ENCODE measurements around the gene ATXN10.
"Not testable (repeated sequence)": the region's sequence is repeated elsewhere in the genome, so short reads cannot be mapped to it uniquely, and the experiment has no call there.

The ATXN10 gene

GRCh38 chr22:45644714-45645113, 26.9 kb upstream of the ATXN10 start:
- no peak for DNase-seq

GRCh38 chr22:45645150-45645525, 26.5 kb upstream of the ATXN10 start:
- no peak for DNase-seq

- DNase-seq: no peak
Measured at GRCh38 chr22:45645526-45646414, 25.9 kb upstream of the ATXN10 start.

- DNase-seq: no peak
Measured at GRCh38 chr22:45647532-45648225, 24.0 kb upstream of the ATXN10 start.

GRCh38 chr22:45648301-45649117, 23.1 kb upstream of the ATXN10 start:
- no peak for DNase-seq

GRCh38 chr22:45649809-45650208, 21.8 kb upstream of the ATXN10 start:
- no peak for DNase-seq

GRCh38 chr22:45650721-45651120, 20.9 kb upstream of the ATXN10 start:
- no peak for DNase-seq

GRCh38 chr22:45651931-45652528, 19.6 kb upstream of the ATXN10 start:
- DNase-seq: no peak

GRCh38 chr22:45656577-45656976, 15.1 kb upstream of the ATXN10 start:
- DNase-seq: no peak

GRCh38 chr22:45657701-45658100, 13.9 kb upstream of the ATXN10 start:
- no peak for DNase-seq

GRCh38 chr22:45664136-45664646, 7.4 kb upstream of the ATXN10 start:
- no peak for DNase-seq

GRCh38 chr22:45667486-45667885, 4.1 kb upstream of the ATXN10 start:
- no peak for DNase-seq

GRCh38 chr22:45670363-45670762, 1.3 kb upstream of the ATXN10 start:
- not testable (repeated sequence) for DNase-seq

- no peak for DNase-seq
Measured at GRCh38 chr22:45670981-45671782, 452 bp upstream of the ATXN10 start.

- no peak for DNase-seq
Measured at GRCh38 chr22:45672564-45673481, 1.2 kb downstream of the ATXN10 start.

- no peak for DNase-seq
Measured at GRCh38 chr22:45673482-45674175, 2.0 kb downstream of the ATXN10 start.

GRCh38 chr22:45676024-45676423, 4.4 kb downstream of the ATXN10 start:
- DNase-seq: no peak

- DNase-seq: no peak
Measured at GRCh38 chr22:45677063-45677462, 5.4 kb downstream of the ATXN10 start.

- DNase-seq: no peak
Measured at GRCh38 chr22:45678961-45679912, 7.6 kb downstream of the ATXN10 start.

All from NCI-H2081 treated with DMSO at 0.1 percent for 48 hours (cell line).